ENCODE measurements around the gene ZNF556.

- TF ChIP-seq, protein P1, sequence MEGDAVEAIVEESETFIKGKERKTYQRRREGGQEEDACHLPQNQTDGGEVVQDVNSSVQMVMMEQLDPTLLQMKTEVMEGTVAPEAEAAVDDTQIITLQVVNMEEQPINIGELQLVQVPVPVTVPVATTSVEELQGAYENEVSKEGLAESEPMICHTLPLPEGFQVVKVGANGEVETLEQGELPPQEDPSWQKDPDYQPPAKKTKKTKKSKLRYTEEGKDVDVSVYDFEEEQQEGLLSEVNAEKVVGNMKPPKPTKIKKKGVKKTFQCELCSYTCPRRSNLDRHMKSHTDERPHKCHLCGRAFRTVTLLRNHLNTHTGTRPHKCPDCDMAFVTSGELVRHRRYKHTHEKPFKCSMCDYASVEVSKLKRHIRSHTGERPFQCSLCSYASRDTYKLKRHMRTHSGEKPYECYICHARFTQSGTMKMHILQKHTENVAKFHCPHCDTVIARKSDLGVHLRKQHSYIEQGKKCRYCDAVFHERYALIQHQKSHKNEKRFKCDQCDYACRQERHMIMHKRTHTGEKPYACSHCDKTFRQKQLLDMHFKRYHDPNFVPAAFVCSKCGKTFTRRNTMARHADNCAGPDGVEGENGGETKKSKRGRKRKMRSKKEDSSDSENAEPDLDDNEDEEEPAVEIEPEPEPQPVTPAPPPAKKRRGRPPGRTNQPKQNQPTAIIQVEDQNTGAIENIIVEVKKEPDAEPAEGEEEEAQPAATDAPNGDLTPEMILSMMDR (IDR thresholded peaks at IDR 0.05) = no peak
- TF ChIP-seq POLR2A (IDR thresholded peaks at IDR 0.05) (no peak), POLR2AphosphoS5 (IDR thresholded peaks at IDR 0.05; ENCODE audit: insufficient read depth in 1 of 2, low read depth in 1 of 2) (no peak)
Observed at GRCh38 chr19:2837430-2837829, 29.7 kb upstream of the ZNF556 start.

All from vagina (tissue), 2 donors.